Activated naive CD8-positive, alpha-beta T cell treated with anti-CD3 and anti-CD28 coated beads, Interleukin-2, amount 50 U/mL, for 24 hours (primary cell): ENCODE measurements around the gene NARF.

Experiments used
- ATAC-seq: fragments of 150-1000 bp; cut with Tn5 transposase; one replicate; pipeline ENCODE4 v1.10.0; 2021
- DNase-seq: peaks from one replicate; pipeline ENCODE4 v3.0.0; 2021
- H3K27ac Mint-ChIP-seq: one replicate; pipeline ENCODE4 v1.8.0; 2021; ENCODE audit warnings: mild to moderate bottlenecking, mixed read lengths
- H3K27me3 Mint-ChIP-seq: one replicate; pipeline ENCODE4 v1.8.0; 2021; ENCODE audit warnings: mixed read lengths
- H3K36me3 Mint-ChIP-seq: one replicate; pipeline ENCODE4 v1.8.0; 2021; ENCODE audit warnings: low read depth, mixed read lengths
- H3K4me1 Mint-ChIP-seq: one replicate; pipeline ENCODE4 v1.8.0; 2021; ENCODE audit warnings: mixed read lengths
- H3K4me3 Mint-ChIP-seq: one replicate; pipeline ENCODE4 v1.8.0; 2021; ENCODE audit warnings: mild to moderate bottlenecking, moderate library complexity, mixed read lengths
- H3K9me3 Mint-ChIP-seq: one replicate; pipeline ENCODE4 v1.8.0; 2021; ENCODE audit warnings: mixed read lengths

The NARF gene

GRCh38 chr17:82419540-82419939 is 39.0 kb upstream of the NARF start:
- H3K4me3 Mint-ChIP-seq, result peak overlapping the region; percentile 81
- H3K27ac Mint-ChIP-seq, result peak overlapping the region; percentile 25
- H3K27me3 Mint-ChIP-seq, result no peaks in the 10 kb centered on the region
- H3K4me1 Mint-ChIP-seq, result peaks cover 23% of the 10 kb centered on the region
- DNase-seq (no peak), ATAC-seq (no peak)
- no peaks in the 10 kb centered on the region for H3K9me3 Mint-ChIP-seq
- peaks cover 16% of the 10 kb centered on the region for H3K36me3 Mint-ChIP-seq

- DNase-seq (peak; percentile 70), ATAC-seq (no peak)
- H3K27ac Mint-ChIP-seq, result peak overlapping the region; percentile 4
- no peak overlapping the region for H3K4me3 Mint-ChIP-seq
- H3K27me3 Mint-ChIP-seq, result no peaks in the 10 kb centered on the region
- H3K9me3 Mint-ChIP-seq, result no peaks in the 10 kb centered on the region
- peaks cover 14% of the 10 kb centered on the region for H3K36me3 Mint-ChIP-seq
- peaks cover 12% of the 10 kb centered on the region for H3K4me1 Mint-ChIP-seq
Observed at GRCh38 chr17:82424001-82424862, 34.3 kb upstream of the NARF start.

DNA sequence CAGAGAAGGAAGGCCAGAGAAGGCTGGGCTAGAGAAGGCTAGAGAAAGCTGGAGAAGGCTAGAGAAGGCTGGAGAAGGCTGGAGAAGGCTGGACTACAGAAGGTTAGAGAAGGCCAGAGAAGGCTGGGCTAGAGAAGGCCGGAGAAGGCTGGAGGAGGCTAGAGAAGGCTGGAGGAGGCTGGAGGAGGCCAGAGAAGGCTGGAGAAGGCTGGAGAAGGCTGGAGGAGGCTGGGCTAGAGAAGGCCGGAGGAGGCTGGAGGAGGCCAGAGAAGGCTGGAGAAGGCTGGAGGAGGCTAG is 33.7 kb upstream of the NARF start:
- no peak for DNase-seq
- no peak for ATAC-seq
- Mint-ChIP-seq H3K27ac (peak overlapping the region; percentile 4), H3K27me3 (no peaks in the 10 kb centered on the region), H3K4me1 (peaks cover 9% of the 10 kb centered on the region), H3K9me3 (no peaks in the 10 kb centered on the region), H3K36me3 (peaks cover 12% of the 10 kb centered on the region), H3K4me3 (no peak overlapping the region)

DNA sequence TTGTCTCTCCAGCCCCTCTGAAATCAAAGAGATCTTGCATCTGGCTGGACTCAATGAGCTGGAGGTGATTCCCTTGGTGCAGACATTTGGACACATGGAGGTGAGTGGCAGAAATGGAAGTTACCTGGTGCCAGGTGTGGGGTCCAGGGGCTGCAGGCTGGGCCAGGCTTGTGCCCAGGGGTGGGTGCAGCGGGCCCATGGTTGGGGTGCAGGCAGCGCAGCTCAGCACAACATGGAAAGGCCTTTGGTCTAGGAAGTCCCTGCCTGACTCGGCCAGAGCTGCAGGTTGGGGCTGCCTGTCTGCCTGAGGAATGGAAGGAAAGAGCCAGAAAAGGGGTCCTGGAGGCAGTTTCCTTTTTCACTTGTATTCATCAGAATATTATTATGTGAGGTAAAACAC is 30.0 kb upstream of the NARF start:
- H3K9me3 Mint-ChIP-seq, result no peaks in the 10 kb centered on the region
- no peaks in the 10 kb centered on the region for H3K27me3 Mint-ChIP-seq
- no peak for ATAC-seq
- H3K27ac Mint-ChIP-seq, result no peak overlapping the region
- peaks cover 7% of the 10 kb centered on the region for H3K4me1 Mint-ChIP-seq
- no peak overlapping the region for H3K4me3 Mint-ChIP-seq
- no peaks in the 10 kb centered on the region for H3K36me3 Mint-ChIP-seq
- no peak for DNase-seq

GRCh38 chr17:82429824-82430223 is 28.7 kb upstream of the NARF start:
- no peak for DNase-seq
- Mint-ChIP-seq H3K9me3 (no peaks in the 10 kb centered on the region), H3K4me1 (peaks cover 12% of the 10 kb centered on the region), H3K36me3 (no peaks in the 10 kb centered on the region), H3K4me3 (no peak overlapping the region), H3K27me3 (no peaks in the 10 kb centered on the region), H3K27ac (no peak overlapping the region)
- no peak for ATAC-seq

DNA sequence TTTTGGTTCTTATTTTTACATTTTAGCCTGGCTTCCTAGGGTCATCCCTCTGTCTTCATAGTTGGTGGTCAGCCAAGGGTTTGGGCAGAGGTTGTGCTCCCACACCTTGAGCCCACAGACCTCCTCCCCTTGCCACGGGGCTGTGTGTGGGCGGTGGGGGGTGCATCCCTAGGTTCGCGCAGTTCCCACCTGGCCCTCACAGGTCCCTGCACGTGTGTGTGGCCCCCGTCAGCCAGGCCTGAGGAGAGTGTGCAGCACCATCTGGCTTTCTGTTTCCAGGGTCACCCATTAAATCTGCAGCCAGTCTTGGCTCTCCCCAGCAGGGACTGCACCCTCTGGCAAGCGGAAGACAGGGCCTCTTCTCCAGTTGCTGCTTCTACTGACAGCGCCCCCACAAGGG is 26.5 kb upstream of the NARF start:
- H3K9me3 Mint-ChIP-seq, result no peaks in the 10 kb centered on the region
- no peak overlapping the region for H3K27ac Mint-ChIP-seq
- no peak overlapping the region for H3K4me3 Mint-ChIP-seq
- H3K27me3 Mint-ChIP-seq, result no peaks in the 10 kb centered on the region
- peaks cover 15% of the 10 kb centered on the region for H3K4me1 Mint-ChIP-seq
- ATAC-seq (no peak), DNase-seq (no peak)
- no peaks in the 10 kb centered on the region for H3K36me3 Mint-ChIP-seq

- H3K4me1 Mint-ChIP-seq, result peaks cover 15% of the 10 kb centered on the region
- H3K27ac Mint-ChIP-seq, result no peak overlapping the region
- H3K4me3 Mint-ChIP-seq, result no peak overlapping the region
- no peaks in the 10 kb centered on the region for H3K9me3 Mint-ChIP-seq
- H3K36me3 Mint-ChIP-seq, result no peaks in the 10 kb centered on the region
- DNase-seq, result no peak
- H3K27me3 Mint-ChIP-seq, result no peaks in the 10 kb centered on the region
- ATAC-seq, result no peak
Observed at GRCh38 chr17:82433560-82434215, 24.9 kb upstream of the NARF start.

DNA sequence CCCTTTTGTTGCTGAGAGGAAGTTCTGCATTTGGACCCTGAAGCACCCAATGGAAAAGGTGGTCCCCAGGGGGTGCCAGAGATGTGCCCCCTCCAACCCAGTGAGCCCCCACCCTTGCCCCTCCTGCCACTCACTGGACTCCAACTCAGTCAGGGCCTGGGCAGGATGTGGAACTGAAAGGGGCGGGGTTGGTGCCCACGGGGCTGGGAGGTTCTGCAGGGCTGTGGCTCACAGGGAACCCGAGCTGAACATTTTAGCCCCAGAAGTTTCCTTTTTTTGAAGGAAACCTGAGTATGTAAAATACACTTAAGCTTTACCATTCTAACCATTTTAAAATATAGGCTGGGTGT is 24.4 kb upstream of the NARF start:
- peak; percentile 41 for DNase-seq
- no peaks in the 10 kb centered on the region for H3K27me3 Mint-ChIP-seq
- no peak overlapping the region for H3K4me3 Mint-ChIP-seq
- ATAC-seq, result peak; percentile 35
- H3K4me1 Mint-ChIP-seq, result peaks cover 15% of the 10 kb centered on the region
- no peaks in the 10 kb centered on the region for H3K36me3 Mint-ChIP-seq
- H3K27ac Mint-ChIP-seq, result no peak overlapping the region
- H3K9me3 Mint-ChIP-seq, result no peaks in the 10 kb centered on the region

- H3K27me3 Mint-ChIP-seq, result no peaks in the 10 kb centered on the region
- H3K27ac Mint-ChIP-seq, result no peak overlapping the region
- H3K4me1 Mint-ChIP-seq, result peaks cover 11% of the 10 kb centered on the region
- ATAC-seq (no peak), DNase-seq (no peak)
- H3K36me3 Mint-ChIP-seq, result no peaks in the 10 kb centered on the region
- no peak overlapping the region for H3K4me3 Mint-ChIP-seq
- H3K9me3 Mint-ChIP-seq, result no peaks in the 10 kb centered on the region
Observed at GRCh38 chr17:82435103-82435502, 23.4 kb upstream of the NARF start.

DNA sequence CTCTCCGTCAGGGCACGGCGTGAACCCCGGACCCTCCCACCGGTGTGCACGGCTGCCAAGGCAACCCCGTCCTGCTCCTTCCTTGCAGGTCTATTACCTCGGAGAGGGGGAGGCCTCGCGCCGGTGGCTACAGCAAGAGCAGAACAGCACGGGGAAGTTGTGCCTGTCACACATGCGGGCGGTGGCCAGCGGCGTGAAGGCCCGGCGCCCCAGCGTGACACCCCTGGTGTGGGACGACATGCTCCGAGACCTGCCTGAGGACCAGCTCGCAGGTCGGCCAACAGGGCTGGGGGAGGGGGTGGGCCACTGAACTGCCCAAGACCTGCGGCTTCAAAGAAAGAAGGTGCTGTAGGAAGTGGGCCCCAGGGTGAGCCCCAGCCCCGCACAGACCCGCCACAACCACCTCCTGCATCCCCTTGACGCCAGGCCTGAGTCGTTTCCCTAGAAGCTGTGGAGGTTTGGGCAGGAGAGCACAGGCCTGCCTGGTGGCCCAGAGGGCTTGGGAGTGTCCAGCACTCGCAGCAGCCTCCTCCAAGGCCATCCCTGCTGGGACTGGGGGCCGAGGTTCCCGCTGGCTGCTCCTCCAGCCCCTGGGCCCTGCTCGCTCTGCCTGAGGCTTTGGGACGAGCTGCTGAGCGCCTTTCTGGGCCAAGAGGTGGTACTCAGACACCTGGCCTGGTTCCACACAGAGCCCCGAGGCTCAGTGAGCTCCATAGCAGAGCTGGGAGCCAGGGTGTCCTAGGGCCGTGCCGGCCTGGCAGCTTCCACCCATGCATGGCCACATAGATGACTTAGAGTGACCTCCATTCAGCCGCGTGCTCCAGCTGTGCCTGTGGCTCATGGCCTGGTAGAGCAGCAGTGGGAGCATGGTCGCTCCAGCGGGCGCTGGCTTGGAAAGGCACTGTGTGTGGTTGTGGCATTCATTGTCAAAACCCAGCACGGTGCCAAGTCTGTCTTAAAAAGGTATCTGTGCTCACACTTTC is 22.6 kb upstream of the NARF start:
- Mint-ChIP-seq H3K36me3 (no peaks in the 10 kb centered on the region), H3K4me1 (peaks cover 11% of the 10 kb centered on the region), H3K4me3 (no peak overlapping the region), H3K27ac (no peak overlapping the region), H3K9me3 (no peaks in the 10 kb centered on the region), H3K27me3 (no peaks in the 10 kb centered on the region)
- ATAC-seq (no peak), DNase-seq (no peak)

GRCh38 chr17:82436601-82437324 is 21.8 kb upstream of the NARF start:
- Mint-ChIP-seq H3K4me3 (no peak overlapping the region), H3K4me1 (peaks cover 11% of the 10 kb centered on the region), H3K27me3 (no peaks in the 10 kb centered on the region), H3K27ac (no peak overlapping the region), H3K9me3 (no peaks in the 10 kb centered on the region), H3K36me3 (no peaks in the 10 kb centered on the region)
- DNase-seq (no peak), ATAC-seq (no peak)

DNA sequence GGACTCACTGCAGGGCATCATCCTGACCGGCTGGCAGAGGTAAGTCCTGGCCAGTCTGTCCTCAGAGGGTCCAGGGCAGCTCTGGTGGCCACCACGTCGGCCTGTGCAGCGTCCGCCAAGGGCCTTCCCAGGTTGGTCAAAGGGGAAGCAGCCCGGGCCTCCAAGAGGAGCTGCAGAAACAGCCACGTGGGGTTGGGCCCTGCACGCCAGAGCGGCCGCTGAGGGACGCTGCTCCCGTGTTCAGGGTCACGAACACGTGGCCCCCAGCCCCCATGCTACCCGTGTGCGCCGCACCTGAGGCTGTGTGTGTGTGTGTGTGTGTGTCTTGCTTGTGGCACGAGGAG is 21.2 kb upstream of the NARF start:
- no peaks in the 10 kb centered on the region for H3K36me3 Mint-ChIP-seq
- H3K4me1 Mint-ChIP-seq, result peaks cover 11% of the 10 kb centered on the region
- no peak for ATAC-seq
- no peaks in the 10 kb centered on the region for H3K9me3 Mint-ChIP-seq
- H3K27me3 Mint-ChIP-seq, result no peaks in the 10 kb centered on the region
- no peak overlapping the region for H3K27ac Mint-ChIP-seq
- H3K4me3 Mint-ChIP-seq, result no peak overlapping the region
- no peak for DNase-seq

GRCh38 chr17:82438401-82439193 is 19.9 kb upstream of the NARF start:
- no peak for DNase-seq
- no peaks in the 10 kb centered on the region for H3K9me3 Mint-ChIP-seq
- H3K4me1 Mint-ChIP-seq, result peaks cover 9% of the 10 kb centered on the region
- H3K36me3 Mint-ChIP-seq, result peaks cover 5% of the 10 kb centered on the region
- no peak for ATAC-seq
- no peak overlapping the region for H3K4me3 Mint-ChIP-seq
- no peaks in the 10 kb centered on the region for H3K27me3 Mint-ChIP-seq
- no peak overlapping the region for H3K27ac Mint-ChIP-seq
